Mesendoderm (in vitro differentiated cells): Measurements from ENCODE around the gene POMT1.

Experiments used
- DNase-seq: peaks from one replicate; pipeline ENCODE4 v3.0.0; 2013
- H2AK5ac ChIP-seq: 2 replicates; pipeline ENCODE4 v1.6.1; 2013; ENCODE audit warnings: low read length, inconsistent platforms
- H2BK120ac ChIP-seq: 2 replicates; pipeline ENCODE4 v1.6.1; 2013; ENCODE audit warnings: low read depth, mild to moderate bottlenecking, low read length, moderate library complexity, mixed read lengths
- H2BK15ac ChIP-seq: replicated peaks from 2 replicates; pipeline ENCODE4 v1.6.1; 2013; ENCODE audit warnings: low read depth, mild to moderate bottlenecking, moderate library complexity
- H2BK5ac ChIP-seq: 2 replicates; pipeline ENCODE4 v1.6.1; 2013; ENCODE audit warnings: low read length, inconsistent platforms
- H3K18ac ChIP-seq: 2 replicates; pipeline ENCODE4 v1.6.1; 2013; ENCODE audit warnings: mild to moderate bottlenecking, low read length, mixed read lengths
- H3K23ac ChIP-seq: one replicate; pipeline ENCODE4 v1.6.1; 2013; ENCODE audit warnings: low read length
- H3K27ac ChIP-seq: 2 replicates; pipeline ENCODE4 v1.5.1; 2013; ENCODE audit warnings: low read depth, mild to moderate bottlenecking, inconsistent platforms, low read length, moderate library complexity
- H3K27me3 ChIP-seq: 2 replicates; pipeline ENCODE4 v1.6.1; 2013; ENCODE audit warnings: low read length, control low read depth, mild to moderate bottlenecking, inconsistent platforms; ENCODE audit not compliant: insufficient read depth, poor library complexity
- H3K36me3 ChIP-seq: 2 replicates; pipeline ENCODE4 v1.6.1; 2013; ENCODE audit warnings: low read length, inconsistent platforms; ENCODE audit not compliant: control insufficient read depth, insufficient read depth
- H3K4ac ChIP-seq: one replicate; pipeline ENCODE4 v1.6.1; 2013; ENCODE audit warnings: low read depth, mild to moderate bottlenecking, low read length, moderate library complexity
- H3K4me1 ChIP-seq: 2 replicates; pipeline ENCODE4 v1.6.1; 2013; ENCODE audit warnings: low read depth, low read length, inconsistent platforms; ENCODE audit not compliant: control insufficient read depth
- H3K4me2 ChIP-seq: 2 replicates; pipeline ENCODE4 v1.6.1; 2013; ENCODE audit warnings: low read length
- H3K4me3 ChIP-seq: 2 replicates; pipeline ENCODE4 v1.5.1; 2013; ENCODE audit warnings: mild to moderate bottlenecking, low read length
- H3K56ac ChIP-seq: one replicate; pipeline ENCODE4 v1.6.1; 2013; ENCODE audit warnings: low read length
- H3K79me1 ChIP-seq: 2 replicates; pipeline ENCODE4 v1.6.1; 2013; ENCODE audit warnings: low read length, inconsistent platforms
- H3K79me2 ChIP-seq: 2 replicates; pipeline ENCODE4 v1.6.1; 2013; ENCODE audit warnings: mild to moderate bottlenecking, low read length; ENCODE audit not compliant: control insufficient read depth, insufficient read depth
- H3K9ac ChIP-seq: 2 replicates; pipeline ENCODE4 v1.6.1; 2013; ENCODE audit warnings: low read length, inconsistent platforms
- H4K5ac ChIP-seq: one replicate; pipeline ENCODE4 v1.6.1; 2013; ENCODE audit warnings: low read length
- H4K8ac ChIP-seq: one replicate; pipeline ENCODE4 v1.6.1; 2013; ENCODE audit warnings: low read depth, mild to moderate bottlenecking, control low read depth, low read length, moderate library complexity
- WGBS: extraction: QIAGEN DNeasy Blood & Tissue Kit; methylation state at CpG from one replicate; pipeline ENCODE4 v1.1.7; 2013; ENCODE audit warnings: low lambda C conversion rate, missing lambda C conversion rate; ENCODE audit not compliant: insufficient coverage; ENCODE audit errors: extremely low coverage; 5-methylcytosine and 5-hydroxymethylcytosine counted together

The POMT1 gene

DNA sequence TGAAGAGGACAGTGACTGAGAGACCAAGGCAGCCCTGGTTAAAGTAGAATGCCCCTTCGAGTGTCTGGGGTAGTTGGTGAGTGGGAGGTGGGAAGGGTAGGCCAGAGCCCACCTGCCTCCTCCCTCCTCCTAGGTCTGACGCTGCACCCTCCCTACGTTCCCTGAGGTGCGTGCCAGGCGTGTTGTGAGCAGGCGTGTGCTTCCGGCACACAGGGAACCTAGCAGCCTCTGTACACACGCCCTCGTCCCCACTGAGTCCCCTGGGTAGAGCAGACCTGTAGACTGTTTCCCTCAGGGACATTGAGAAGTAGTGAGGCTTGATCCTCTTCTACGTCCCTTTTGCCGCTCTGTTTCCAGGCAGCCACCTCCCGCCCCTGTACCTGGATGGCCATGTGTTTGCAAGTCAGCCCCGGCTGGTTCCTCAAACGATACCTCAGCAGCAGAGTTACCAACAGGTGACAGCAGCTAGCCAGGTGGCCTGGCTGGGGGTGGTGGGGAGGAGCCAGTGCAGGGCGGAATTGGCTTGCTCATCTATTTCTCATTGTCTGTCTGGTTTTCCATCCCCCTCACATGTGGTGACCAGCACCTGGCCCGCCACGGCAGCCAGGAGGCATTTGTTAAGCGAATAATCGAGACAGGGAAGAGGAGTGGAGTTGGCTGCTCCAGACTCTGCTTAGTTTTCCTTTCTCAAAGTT lies 16.8 kb upstream of the POMT1 start:
- no peak overlapping the region for H3K4me3 ChIP-seq
- H3K79me1 ChIP-seq = peaks cover 11% of the 10 kb centered on the region
- no peak overlapping the region for H4K5ac ChIP-seq
- no peak overlapping the region for H2BK5ac ChIP-seq
- no peak overlapping the region for H3K9ac ChIP-seq
- H3K56ac ChIP-seq = no peak overlapping the region
- no peak for DNase-seq
- WGBS = no CpG with 5 or more reads among the region's 19 CpGs
- no peak overlapping the region for H3K27ac ChIP-seq
- no peaks in the 10 kb centered on the region for H3K27me3 ChIP-seq
- no peak overlapping the region for H2BK120ac ChIP-seq
- no peaks in the 10 kb centered on the region for H3K4me1 ChIP-seq
- H3K18ac ChIP-seq = no peak overlapping the region
- no peak overlapping the region for H3K4ac ChIP-seq
- H3K79me2 ChIP-seq = no peaks in the 10 kb centered on the region
- H3K4me2 ChIP-seq = no peak overlapping the region
- peaks cover 71% of the 10 kb centered on the region for H3K36me3 ChIP-seq
- no peak overlapping the region for H3K23ac ChIP-seq
- no peak overlapping the region for H2AK5ac ChIP-seq
- no peak overlapping the region for H2BK15ac ChIP-seq
- H4K8ac ChIP-seq = no peak overlapping the region

DNA sequence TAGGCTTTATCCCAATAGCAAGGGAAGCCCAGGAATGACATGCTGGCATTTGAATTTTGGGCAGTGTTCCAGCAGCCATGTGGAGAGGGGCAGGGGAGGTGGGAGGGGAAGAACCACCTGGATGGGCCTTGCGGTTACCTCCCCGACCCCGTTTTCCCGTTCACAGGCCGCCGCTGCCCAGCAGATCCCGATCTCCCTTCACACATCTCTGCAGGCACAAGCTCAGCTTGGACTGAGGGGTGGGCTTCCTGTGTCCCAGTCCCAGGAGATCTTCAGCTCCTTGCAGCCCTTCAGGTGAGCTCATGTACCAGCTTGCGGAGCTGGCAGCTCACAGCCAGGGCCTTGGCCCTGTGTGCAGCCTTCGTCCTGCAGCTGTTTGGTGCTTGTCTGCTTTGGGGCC lies 15.7 kb upstream of the POMT1 start:
- no CpG with 5 or more reads among the region's 9 CpGs for WGBS
- Histone ChIP-seq H3K79me1 (peaks cover 8% of the 10 kb centered on the region), H3K4me1 (no peaks in the 10 kb centered on the region), H3K4ac (no peak overlapping the region), H2AK5ac (no peak overlapping the region), H4K8ac (no peak overlapping the region), H2BK5ac (no peak overlapping the region), H3K79me2 (no peaks in the 10 kb centered on the region), H3K27me3 (no peaks in the 10 kb centered on the region), H2BK120ac (no peak overlapping the region), H3K4me3 (no peak overlapping the region), H3K56ac (no peak overlapping the region), H3K23ac (no peak overlapping the region), H3K9ac (no peak overlapping the region), H3K27ac (no peak overlapping the region), H3K4me2 (no peak overlapping the region), H3K36me3 (peaks cover 70% of the 10 kb centered on the region), H2BK15ac (no peak overlapping the region), H4K5ac (no peak overlapping the region), H3K18ac (no peak overlapping the region)
- no peak for DNase-seq

DNA sequence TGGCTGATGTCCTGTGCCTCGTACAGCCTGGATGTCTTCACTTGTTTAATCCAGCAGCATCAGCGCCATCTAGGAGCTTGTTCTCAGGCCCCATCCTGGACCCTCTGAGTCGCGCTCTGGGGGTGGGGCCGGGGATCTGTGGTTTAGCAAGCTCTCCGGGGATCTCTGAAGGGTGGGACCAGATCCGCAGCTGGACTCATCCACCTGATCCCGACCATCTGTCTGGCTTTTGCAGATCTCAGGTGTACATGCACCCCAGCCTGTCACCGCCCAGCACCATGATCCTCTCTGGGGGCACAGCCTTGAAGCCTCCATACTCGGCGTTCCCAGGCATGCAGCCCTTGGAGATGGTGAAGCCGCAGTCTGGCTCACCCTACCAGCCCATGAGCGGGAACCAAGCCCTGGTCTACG lies 15.1 kb upstream of the POMT1 start:
- no CpG with 5 or more reads among the region's 14 CpGs for WGBS
- no peak overlapping the region for H2BK15ac ChIP-seq
- no peaks in the 10 kb centered on the region for H3K27me3 ChIP-seq
- H3K27ac ChIP-seq = no peak overlapping the region
- no peak overlapping the region for H4K8ac ChIP-seq
- no peak overlapping the region for H3K18ac ChIP-seq
- peaks cover 68% of the 10 kb centered on the region for H3K36me3 ChIP-seq
- H3K4me2 ChIP-seq = no peak overlapping the region
- H3K79me1 ChIP-seq = peaks cover 8% of the 10 kb centered on the region
- H2AK5ac ChIP-seq = no peak overlapping the region
- H3K4me1 ChIP-seq = no peaks in the 10 kb centered on the region
- no peak overlapping the region for H3K56ac ChIP-seq
- H3K4me3 ChIP-seq = no peak overlapping the region
- no peak overlapping the region for H2BK120ac ChIP-seq
- no peak for DNase-seq
- no peak overlapping the region for H4K5ac ChIP-seq
- H3K23ac ChIP-seq = no peak overlapping the region
- H3K9ac ChIP-seq = no peak overlapping the region
- no peak overlapping the region for H3K4ac ChIP-seq
- no peaks in the 10 kb centered on the region for H3K79me2 ChIP-seq
- H2BK5ac ChIP-seq = no peak overlapping the region

DNA sequence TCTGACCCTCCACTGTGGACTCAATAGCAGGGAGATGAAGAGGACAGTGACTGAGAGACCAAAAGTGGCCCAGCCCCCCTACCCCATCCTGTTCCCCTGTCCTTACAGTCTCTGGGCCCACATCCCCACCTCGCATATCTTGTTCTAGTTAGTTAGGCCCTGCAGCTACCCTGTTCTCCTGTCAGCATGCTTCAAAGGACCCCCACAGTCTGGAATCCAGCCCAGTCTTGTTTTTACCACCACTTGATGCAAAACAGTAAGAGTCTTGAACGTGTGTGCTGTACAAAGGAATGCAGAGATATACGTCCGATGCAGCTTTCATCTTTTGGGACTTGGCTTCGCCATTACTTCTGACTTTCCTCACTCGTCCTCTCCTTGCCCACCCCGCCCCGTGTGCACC lies 12.2 kb upstream of the POMT1 start:
- H2BK5ac ChIP-seq = no peak overlapping the region
- H3K4me2 ChIP-seq = no peak overlapping the region
- no peak overlapping the region for H3K23ac ChIP-seq
- no peaks in the 10 kb centered on the region for H3K4me1 ChIP-seq
- no peak overlapping the region for H3K18ac ChIP-seq
- no peak overlapping the region for H4K5ac ChIP-seq
- H3K4me3 ChIP-seq = no peak overlapping the region
- H3K27ac ChIP-seq = no peak overlapping the region
- WGBS = no CpG with 5 or more reads among the region's 8 CpGs
- no peak for DNase-seq
- H2BK120ac ChIP-seq = no peak overlapping the region
- no peak overlapping the region for H2AK5ac ChIP-seq
- H3K27me3 ChIP-seq = no peaks in the 10 kb centered on the region
- H3K79me2 ChIP-seq = no peaks in the 10 kb centered on the region
- H3K9ac ChIP-seq = no peak overlapping the region
- H3K79me1 ChIP-seq = peaks cover 6% of the 10 kb centered on the region
- no peak overlapping the region for H2BK15ac ChIP-seq
- no peak overlapping the region for H4K8ac ChIP-seq
- H3K56ac ChIP-seq = no peak overlapping the region
- peaks cover 52% of the 10 kb centered on the region for H3K36me3 ChIP-seq
- no peak overlapping the region for H3K4ac ChIP-seq

DNA sequence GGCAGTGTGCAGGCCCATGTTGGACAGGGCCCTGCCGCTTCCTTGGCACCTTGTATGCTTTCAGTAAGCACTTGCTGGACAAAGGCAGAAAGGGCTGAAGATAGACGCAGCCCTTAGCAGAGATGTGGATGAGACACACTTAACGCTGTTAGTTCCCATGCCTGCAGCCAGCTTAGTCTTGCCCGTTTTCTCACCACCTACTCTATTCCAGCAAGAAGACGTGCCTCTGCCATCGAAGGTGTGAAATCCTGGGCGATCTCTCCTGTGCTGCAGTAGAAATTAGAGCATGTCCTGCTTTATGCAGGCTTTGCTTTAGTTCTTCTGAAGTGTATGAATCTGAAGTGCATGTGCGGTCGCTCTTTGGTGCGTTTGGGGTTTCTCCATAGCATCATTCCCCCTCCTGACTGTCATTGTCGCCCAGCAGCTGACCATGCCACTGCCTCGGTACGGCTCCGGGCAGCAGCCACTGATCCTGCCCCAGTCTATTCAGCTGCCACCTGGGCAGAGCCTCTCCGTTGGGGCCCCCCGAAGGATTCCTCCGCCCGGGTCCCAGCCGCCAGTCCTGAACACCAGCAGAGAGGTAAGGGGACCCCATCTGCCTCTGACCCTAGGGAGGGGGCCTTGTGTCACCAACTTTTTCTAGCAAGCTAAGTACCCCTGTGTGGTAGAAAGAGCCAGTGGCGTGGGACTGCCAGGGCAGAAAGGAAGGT lies 11.6 kb upstream of the POMT1 start:
- H3K23ac ChIP-seq = no peak overlapping the region
- H3K27me3 ChIP-seq = no peaks in the 10 kb centered on the region
- H3K4ac ChIP-seq = no peak overlapping the region
- no peak overlapping the region for H4K8ac ChIP-seq
- H3K79me2 ChIP-seq = no peaks in the 10 kb centered on the region
- no peak overlapping the region for H3K27ac ChIP-seq
- no peak overlapping the region for H2AK5ac ChIP-seq
- H3K18ac ChIP-seq = no peak overlapping the region
- H3K4me2 ChIP-seq = no peak overlapping the region
- H3K36me3 ChIP-seq = peaks cover 51% of the 10 kb centered on the region
- no peak overlapping the region for H2BK120ac ChIP-seq
- H3K4me1 ChIP-seq = no peaks in the 10 kb centered on the region
- H3K79me1 ChIP-seq = peaks cover 6% of the 10 kb centered on the region
- no peak overlapping the region for H3K9ac ChIP-seq
- H2BK15ac ChIP-seq = no peak overlapping the region
- no peak overlapping the region for H2BK5ac ChIP-seq
- DNase-seq = no peak
- no peak overlapping the region for H3K56ac ChIP-seq
- H3K4me3 ChIP-seq = no peak overlapping the region
- H4K5ac ChIP-seq = no peak overlapping the region
- no CpG with 5 or more reads among the region's 20 CpGs for WGBS
